GM12878 (cell line): ENCODE measurements around the gene MDM1. TPM values are rescaled to one million over a fixed set of nuclear protein-coding genes. Genes with fewer than 3 reads are reported as not detected.

ENCODE experiments used
- CHD2 ChIP-seq: IDR thresholded peaks from 2 replicates; pipeline ENCODE4 v1.6.1; 2011; ENCODE audit warnings: low read depth, low read length, improper control_type of control experiment, borderline replicate concordance
- EED ChIP-seq: sonication (generic); IDR thresholded peaks from 2 replicates; pipeline ENCODE4 v1.6.1; 2016; ENCODE audit warnings: antibody characterized with exemption, low read depth
- ESRRA ChIP-seq: IDR thresholded peaks from 2 replicates; pipeline ENCODE4 v1.6.1; 2012; ENCODE audit warnings: mild to moderate bottlenecking, low read length, improper control_type of control experiment
- MTA2 ChIP-seq: fragments of 450-650 bp; IDR thresholded peaks from 2 replicates; pipeline ENCODE4 v1.6.1; 2016; ENCODE audit warnings: low read depth, mild to moderate bottlenecking, moderate library complexity
- NBN ChIP-seq: fragments of 450-650 bp; IDR thresholded peaks from 2 replicates; pipeline ENCODE4 v1.6.1; 2016
- RB1 ChIP-seq: fragments of 450-650 bp; formaldehyde crosslinking; IDR thresholded peaks from 2 replicates; pipeline ENCODE4 v1.6.1; 2017; ENCODE audit warnings: mild to moderate bottlenecking, borderline replicate concordance
- RCOR1 ChIP-seq: conservative IDR thresholded peaks from 2 replicates; pipeline ENCODE4 v1.6.1; 2012; ENCODE audit warnings: low read depth, low read length, improper control_type of control experiment
- RELA ChIP-seq: fragments of 450-650 bp; IDR thresholded peaks from 2 replicates; pipeline ENCODE4 v1.8.0; 2014; ENCODE audit warnings: borderline replicate concordance; ENCODE audit not compliant: partially characterized antibody
- RUNX3 ChIP-seq: IDR thresholded peaks from 2 replicates; pipeline ENCODE4 v1.6.1; 2012; ENCODE audit warnings: low read length, inconsistent platforms
- SMAD5 ChIP-seq: IDR thresholded peaks from 2 replicates; pipeline ENCODE4 v1.6.1; 2016; ENCODE audit warnings: antibody characterized with exemption, low read depth
- ZBED1 ChIP-seq: IDR thresholded peaks from 2 replicates; pipeline ENCODE4 v1.6.1; 2016; ENCODE audit warnings: borderline replicate concordance
- ZNF207 ChIP-seq: fragments of 450-650 bp; IDR thresholded peaks from 2 replicates; pipeline ENCODE4 v1.6.1; 2014; ENCODE audit warnings: antibody characterized with exemption, mild to moderate bottlenecking, borderline replicate concordance
- polyA plus RNA-seq, 11 experiments: library from polyadenylated mRNA; depleted of rRNA in 4 of 11; unstranded in 6 of 11; stranded (reverse) in 5 of 11; fragments of >200 nt; fragmentation: Nextera tagmentation in 4 of 11; fragmentation: Illumina TruSeq in 1 of 11; extraction: Ambion mirVana in 4 of 11; extraction: Trizol in 1 of 11; gene quantifications; 1 replicate in 1 of 11; 2 replicates in 10 of 11; pipeline versions ENCODE4 v1.2.1 to v1.2.3, GENCODE V29; 2011 to 2016; ENCODE audit warnings: inconsistent platforms in 2 of 11, missing spikeins in 2 of 11, low read depth in 1 of 11
- total RNA-seq, 4 experiments: library from RNA; depleted of rRNA in 3 of 4; stranded (reverse); fragments of >200 nt in 3 of 4; fragmentation: Illumina TruSeq in 1 of 4; extraction: Trizol in 1 of 4; gene quantifications; 2 replicates each; pipeline versions ENCODE4 v1.2.1 to v1.2.3, GENCODE V29; 2013 to 2021
- TF ChIP-seq, protein P1 (sequence below): fragments of 450-650 bp; formaldehyde crosslinking; IDR thresholded peaks from 2 replicates; pipeline ENCODE4 v1.4.0; 2020; ENCODE audit warnings: mild to moderate bottlenecking, moderate library complexity
- TF ChIP-seq, protein P2 (sequence below): IDR thresholded peaks from 2 replicates; pipeline ENCODE4 v1.6.1; 2012; ENCODE audit warnings: low read length, inconsistent platforms
- TF ChIP-seq, protein P3 (sequence below): IDR thresholded peaks from 2 replicates; pipeline ENCODE4 v1.6.1; 2012; ENCODE audit warnings: improper control_type of control experiment, low read depth, low read length; ENCODE audit not compliant: insufficient replicate concordance
- TF ChIP-seq, protein P4 (sequence below), 3 experiments: IDR thresholded peaks in 2 of 3; conservative IDR thresholded peaks in 1 of 3; 2 replicates each; pipeline ENCODE4 v1.5.1; 2011; ENCODE audit warnings: low read depth in 3 of 3, low read length in 3 of 3, mild to moderate bottlenecking in 3 of 3, control low read depth in 2 of 3, moderate library complexity in 2 of 3, inconsistent platforms in 1 of 3, mixed read lengths in 1 of 3; ENCODE audit not compliant: control insufficient read depth in 2 of 3, insufficient read depth in 1 of 3; ENCODE audit errors: extremely low read depth in 1 of 3

MDM1 gene
- total and polyA plus RNA-seq, 10 of the 15 experiments (the other 5 are each of a cell fraction or from before 2014, with no cell fraction given), result 10.1 to 25.3 (median 16.5) TPM

DNA sequence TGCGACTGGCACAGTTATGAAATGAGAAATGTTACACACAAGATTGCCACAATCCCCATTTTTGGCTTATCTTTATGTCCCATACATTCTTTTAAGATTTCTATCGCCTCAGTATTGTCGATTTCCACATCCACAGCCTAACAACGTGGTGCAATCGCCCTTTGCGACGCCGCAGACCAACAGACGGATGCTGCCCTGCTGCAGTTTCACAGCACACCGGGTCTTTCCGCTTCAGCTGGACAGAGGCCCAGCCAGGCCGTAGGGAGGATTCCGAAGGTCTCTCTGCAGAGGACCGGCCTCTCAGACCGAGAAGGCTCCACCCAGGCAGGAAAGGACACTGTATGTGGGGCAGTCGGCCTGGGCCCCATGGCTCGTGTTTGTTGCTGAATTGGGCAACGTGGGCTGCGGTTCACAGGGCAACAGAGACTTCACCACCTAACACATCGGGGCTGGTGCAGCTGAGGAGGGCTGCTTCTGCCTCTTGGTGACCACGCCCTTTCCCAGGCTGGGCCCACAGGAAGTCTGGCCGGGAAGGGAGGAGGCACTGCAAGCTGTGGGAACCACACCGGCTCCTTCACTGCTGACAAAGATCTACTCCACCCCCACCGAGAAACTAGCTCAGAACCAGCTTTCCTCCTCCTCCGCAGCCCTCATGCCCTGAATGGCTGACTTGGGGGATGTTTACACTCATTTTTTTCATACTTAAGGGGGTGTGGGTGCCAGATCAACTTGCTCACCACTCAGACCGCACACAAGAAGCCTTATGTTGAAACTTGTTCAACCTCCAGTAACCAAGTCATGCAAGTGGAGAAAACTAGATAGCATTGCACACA, 32.9 kb upstream of the MDM1 start (continued):
- TF ChIP-seq, protein P1, sequence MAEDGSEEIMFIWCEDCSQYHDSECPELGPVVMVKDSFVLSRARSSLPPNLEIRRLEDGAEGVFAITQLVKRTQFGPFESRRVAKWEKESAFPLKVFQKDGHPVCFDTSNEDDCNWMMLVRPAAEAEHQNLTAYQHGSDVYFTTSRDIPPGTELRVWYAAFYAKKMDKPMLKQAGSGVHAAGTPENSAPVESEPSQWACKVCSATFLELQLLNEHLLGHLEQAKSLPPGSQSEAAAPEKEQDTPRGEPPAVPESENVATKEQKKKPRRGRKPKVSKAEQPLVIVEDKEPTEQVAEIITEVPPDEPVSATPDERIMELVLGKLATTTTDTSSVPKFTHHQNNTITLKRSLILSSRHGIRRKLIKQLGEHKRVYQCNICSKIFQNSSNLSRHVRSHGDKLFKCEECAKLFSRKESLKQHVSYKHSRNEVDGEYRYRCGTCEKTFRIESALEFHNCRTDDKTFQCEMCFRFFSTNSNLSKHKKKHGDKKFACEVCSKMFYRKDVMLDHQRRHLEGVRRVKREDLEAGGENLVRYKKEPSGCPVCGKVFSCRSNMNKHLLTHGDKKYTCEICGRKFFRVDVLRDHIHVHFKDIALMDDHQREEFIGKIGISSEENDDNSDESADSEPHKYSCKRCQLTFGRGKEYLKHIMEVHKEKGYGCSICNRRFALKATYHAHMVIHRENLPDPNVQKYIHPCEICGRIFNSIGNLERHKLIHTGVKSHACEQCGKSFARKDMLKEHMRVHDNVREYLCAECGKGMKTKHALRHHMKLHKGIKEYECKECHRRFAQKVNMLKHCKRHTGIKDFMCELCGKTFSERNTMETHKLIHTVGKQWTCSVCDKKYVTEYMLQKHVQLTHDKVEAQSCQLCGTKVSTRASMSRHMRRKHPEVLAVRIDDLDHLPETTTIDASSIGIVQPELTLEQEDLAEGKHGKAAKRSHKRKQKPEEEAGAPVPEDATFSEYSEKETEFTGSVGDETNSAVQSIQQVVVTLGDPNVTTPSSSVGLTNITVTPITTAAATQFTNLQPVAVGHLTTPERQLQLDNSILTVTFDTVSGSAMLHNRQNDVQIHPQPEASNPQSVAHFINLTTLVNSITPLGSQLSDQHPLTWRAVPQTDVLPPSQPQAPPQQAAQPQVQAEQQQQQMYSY, result no peak
- TF ChIP-seq RCOR1 (no peak), RB1 (peak; percentile 70; the same call in 1 of the 2 replicates), NBN (peak; percentile 97), RUNX3 (peak; percentile 74), SMAD5 (no peak), RELA (peak; percentile 43), ESRRA (no peak; the same call in 1 of the 2 replicates), CHD2 (peak; percentile 88), ZNF207 (0 out of 2 replicates have a peak, but pooled peaks have one; percentile 70), ZBED1 (peak; percentile 24; the same call in 1 of the 2 replicates), MTA2 (peak; percentile 82), EED (peak; percentile 94)
- TF ChIP-seq, protein P2, sequence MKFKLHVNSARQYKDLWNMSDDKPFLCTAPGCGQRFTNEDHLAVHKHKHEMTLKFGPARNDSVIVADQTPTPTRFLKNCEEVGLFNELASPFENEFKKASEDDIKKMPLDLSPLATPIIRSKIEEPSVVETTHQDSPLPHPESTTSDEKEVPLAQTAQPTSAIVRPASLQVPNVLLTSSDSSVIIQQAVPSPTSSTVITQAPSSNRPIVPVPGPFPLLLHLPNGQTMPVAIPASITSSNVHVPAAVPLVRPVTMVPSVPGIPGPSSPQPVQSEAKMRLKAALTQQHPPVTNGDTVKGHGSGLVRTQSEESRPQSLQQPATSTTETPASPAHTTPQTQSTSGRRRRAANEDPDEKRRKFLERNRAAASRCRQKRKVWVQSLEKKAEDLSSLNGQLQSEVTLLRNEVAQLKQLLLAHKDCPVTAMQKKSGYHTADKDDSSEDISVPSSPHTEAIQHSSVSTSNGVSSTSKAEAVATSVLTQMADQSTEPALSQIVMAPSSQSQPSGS, result peak; percentile 68; the same call in 1 of the 2 replicates
- TF ChIP-seq, protein P3, sequence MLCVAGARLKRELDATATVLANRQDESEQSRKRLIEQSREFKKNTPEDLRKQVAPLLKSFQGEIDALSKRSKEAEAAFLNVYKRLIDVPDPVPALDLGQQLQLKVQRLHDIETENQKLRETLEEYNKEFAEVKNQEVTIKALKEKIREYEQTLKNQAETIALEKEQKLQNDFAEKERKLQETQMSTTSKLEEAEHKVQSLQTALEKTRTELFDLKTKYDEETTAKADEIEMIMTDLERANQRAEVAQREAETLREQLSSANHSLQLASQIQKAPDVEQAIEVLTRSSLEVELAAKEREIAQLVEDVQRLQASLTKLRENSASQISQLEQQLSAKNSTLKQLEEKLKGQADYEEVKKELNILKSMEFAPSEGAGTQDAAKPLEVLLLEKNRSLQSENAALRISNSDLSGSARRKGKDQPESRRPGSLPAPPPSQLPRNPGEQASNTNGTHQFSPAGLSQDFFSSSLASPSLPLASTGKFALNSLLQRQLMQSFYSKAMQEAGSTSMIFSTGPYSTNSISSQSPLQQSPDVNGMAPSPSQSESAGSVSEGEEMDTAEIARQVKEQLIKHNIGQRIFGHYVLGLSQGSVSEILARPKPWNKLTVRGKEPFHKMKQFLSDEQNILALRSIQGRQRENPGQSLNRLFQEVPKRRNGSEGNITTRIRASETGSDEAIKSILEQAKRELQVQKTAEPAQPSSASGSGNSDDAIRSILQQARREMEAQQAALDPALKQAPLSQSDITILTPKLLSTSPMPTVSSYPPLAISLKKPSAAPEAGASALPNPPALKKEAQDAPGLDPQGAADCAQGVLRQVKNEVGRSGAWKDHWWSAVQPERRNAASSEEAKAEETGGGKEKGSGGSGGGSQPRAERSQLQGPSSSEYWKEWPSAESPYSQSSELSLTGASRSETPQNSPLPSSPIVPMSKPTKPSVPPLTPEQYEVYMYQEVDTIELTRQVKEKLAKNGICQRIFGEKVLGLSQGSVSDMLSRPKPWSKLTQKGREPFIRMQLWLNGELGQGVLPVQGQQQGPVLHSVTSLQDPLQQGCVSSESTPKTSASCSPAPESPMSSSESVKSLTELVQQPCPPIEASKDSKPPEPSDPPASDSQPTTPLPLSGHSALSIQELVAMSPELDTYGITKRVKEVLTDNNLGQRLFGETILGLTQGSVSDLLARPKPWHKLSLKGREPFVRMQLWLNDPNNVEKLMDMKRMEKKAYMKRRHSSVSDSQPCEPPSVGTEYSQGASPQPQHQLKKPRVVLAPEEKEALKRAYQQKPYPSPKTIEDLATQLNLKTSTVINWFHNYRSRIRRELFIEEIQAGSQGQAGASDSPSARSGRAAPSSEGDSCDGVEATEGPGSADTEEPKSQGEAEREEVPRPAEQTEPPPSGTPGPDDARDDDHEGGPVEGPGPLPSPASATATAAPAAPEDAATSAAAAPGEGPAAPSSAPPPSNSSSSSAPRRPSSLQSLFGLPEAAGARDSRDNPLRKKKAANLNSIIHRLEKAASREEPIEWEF, result no peak
- TF ChIP-seq, protein P4, sequence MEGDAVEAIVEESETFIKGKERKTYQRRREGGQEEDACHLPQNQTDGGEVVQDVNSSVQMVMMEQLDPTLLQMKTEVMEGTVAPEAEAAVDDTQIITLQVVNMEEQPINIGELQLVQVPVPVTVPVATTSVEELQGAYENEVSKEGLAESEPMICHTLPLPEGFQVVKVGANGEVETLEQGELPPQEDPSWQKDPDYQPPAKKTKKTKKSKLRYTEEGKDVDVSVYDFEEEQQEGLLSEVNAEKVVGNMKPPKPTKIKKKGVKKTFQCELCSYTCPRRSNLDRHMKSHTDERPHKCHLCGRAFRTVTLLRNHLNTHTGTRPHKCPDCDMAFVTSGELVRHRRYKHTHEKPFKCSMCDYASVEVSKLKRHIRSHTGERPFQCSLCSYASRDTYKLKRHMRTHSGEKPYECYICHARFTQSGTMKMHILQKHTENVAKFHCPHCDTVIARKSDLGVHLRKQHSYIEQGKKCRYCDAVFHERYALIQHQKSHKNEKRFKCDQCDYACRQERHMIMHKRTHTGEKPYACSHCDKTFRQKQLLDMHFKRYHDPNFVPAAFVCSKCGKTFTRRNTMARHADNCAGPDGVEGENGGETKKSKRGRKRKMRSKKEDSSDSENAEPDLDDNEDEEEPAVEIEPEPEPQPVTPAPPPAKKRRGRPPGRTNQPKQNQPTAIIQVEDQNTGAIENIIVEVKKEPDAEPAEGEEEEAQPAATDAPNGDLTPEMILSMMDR (IDR thresholded peaks at IDR 0.05 in 2 of 3, conservative IDR thresholded peaks at IDR 0.05 in 1 of 3; ENCODE audit: control insufficient read depth in 2 of 3, extremely low read depth in 1 of 3, insufficient read depth in 1 of 3, low read depth in 3 of 3, low read length in 3 of 3), result no peak
